Inflammatory macrophage treated with lipopolysaccharide for 4 hours (primary cell): ENCODE measurements around the gene CSNK1G3.
"Not testable (repeated sequence)": the region's sequence is repeated elsewhere in the genome, so short reads cannot be mapped to it uniquely, and the experiment has no call there.

Experiments
- DNase-seq: peaks from one replicate; pipeline ENCODE4 v3.0.0-alpha.2; 2020

CSNK1G3 gene

DNA sequence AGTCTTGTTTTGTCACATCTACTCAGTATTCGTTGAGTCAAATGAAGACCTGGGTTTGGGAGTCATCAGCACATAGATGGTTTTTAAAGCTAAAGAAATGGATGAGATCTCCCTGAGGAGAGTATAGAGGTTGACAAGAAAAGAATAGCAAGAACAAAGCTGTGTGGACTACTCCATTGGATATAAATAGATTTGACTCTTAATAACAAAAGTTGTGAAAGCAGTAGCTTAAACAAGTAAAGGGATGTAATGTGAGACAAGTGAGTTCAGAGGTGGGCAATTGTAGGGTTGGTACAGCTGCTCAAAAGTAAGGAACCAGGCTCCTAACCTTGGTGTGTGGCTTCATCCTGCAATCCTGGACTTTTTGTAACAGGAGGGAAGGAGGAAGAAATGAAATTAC is 49.3 kb downstream of the CSNK1G3 start:
- no peak for DNase-seq

DNA sequence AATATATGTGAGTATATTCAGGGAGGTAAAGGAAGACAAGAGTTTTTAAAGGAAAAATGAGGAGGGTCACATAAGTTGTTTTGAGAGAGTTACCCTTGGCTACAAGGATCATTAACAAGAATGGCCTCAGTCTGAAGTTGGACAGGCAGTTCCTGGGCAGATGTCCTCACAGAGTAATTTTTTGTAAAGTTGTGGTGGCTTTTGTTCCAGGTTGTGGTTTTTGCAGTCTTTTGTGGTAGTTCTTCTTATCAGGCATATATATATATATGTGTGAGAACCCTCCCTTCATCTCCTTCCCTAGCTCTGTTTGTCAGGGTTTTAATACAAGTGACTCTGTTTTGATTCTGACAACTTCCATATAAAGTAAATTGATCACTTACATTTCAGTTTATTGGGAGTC is 60.0 kb downstream of the CSNK1G3 start:
- DNase-seq = no peak

DNA sequence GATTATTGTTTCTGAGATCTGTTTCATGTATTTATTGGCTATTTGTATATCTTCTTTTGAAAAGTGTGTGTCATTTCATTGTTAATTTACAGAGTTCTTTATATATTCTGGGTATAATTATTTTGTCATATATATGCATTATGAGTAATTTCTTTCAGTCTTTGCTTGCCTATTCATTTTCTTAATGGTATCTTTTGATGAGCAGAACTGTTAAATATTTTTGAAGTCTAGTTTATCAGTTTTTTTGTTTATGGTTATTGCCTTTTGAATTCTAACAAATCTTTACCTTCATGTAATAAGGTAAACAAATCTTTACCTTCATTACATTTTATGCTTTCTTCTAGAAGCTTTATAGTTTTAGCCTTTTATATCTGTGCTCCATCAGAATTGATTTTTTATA is 66.4 kb downstream of the CSNK1G3 start:
- no peak for DNase-seq

DNA sequence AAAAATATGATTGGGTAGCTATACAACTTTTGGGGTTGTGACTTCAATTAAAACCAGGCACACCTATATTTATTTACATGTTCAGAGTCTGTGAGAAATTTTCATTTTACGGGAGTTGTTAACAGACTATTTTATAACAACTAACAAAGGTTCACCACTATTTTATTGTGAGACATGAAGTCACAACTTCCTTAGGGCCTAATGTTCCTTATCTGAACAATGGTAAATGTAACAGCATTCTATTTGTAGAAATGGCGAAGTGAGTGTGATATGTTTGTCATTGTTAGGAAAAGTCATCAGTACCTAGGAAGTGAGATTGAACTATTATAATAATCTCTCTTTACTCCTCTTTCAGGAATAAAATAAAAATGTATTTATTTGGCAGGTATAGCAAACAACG is 67.4 kb downstream of the CSNK1G3 start:
- no peak for DNase-seq

DNA sequence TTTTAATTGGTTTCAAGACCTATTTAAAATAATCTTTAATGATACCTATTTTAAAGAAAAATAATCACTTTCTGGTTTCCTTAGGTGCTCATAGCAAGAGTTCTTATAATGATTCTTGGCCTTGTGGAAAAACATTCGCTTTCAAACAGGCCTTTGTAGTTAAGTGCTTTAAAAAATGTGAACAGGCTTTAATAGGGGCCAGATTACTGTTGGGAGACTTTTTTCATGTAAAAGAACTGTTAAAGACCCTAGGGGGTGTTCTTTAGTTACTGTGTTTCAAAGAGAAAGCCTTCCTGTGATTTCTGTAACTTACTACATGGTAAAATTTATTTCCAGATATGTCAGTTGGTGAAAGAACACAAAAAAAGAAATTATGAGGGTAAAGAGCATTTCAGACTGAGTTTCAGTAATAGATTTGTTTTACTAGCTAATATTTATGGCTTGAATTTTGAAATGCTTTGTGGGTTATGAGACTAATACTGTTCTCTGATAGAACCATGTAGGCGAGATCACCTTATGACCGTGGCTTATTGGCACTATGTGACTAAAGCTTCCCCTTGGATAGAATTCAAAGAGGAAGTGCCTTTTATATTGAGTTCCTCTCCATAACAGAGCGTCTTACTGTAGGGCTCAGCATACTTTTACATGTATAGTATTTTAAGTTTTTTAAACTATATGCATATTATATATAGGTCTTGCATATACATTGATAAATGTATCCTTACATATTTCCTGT is 70.7 kb downstream of the CSNK1G3 start:
- DNase-seq = peak; percentile 75

DNA sequence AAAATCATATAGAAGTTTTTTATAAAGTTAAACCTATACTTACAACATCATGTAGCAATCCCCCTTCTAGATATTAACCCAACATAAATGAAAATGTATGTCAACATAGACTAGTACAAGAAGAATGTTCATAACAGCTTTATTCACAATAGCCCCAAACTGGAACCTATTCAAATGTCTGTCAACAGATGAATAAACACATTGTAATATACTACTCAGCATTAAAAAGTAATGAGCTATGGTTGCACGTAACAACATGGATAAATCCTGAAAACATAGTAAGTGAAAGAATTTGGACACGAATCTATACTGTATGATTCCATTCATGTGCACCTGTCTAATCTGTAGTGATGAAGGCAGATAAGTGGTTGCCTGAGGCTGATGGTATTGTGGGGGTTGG is 73.9 kb downstream of the CSNK1G3 start:
- no peak for DNase-seq

DNA sequence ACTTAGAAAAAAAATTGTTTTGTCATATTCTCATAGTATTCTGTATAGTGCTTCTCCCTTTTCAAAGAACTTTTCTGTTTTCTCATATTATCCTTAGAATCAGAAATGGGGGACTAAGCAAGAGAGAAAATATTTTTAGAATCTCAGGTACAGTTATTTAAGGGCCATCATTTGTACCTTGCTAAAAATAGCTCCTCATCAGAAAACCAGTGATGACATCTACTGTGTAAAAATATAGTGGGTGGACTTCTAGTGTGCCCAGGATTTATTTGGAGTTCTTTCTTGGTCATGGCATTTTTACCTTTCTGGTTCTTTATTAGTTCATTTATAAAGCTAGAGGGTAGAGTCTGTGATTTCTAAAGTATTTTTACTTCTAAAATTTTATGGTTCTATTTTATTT is 82.5 kb downstream of the CSNK1G3 start:
- DNase-seq = no peak

DNA sequence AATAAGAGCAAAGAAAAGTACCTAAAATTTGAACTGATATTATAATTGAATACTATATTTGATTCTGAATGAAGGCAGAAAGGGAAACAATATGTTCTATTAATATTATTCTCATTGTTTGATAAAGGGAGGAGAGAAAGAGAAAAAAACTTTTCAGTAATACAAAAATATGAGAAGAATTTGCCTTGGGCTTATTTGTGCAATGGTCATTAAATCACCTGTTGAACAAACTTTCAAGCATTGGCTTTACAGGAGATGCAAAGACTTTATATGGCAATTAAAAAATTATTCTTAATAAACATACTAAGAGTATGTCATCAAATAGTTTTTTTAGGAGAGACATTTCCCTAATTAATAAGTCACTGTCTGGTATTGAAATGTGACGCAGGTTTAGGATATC is 85.0 kb downstream of the CSNK1G3 start:
- no peak for DNase-seq

DNA sequence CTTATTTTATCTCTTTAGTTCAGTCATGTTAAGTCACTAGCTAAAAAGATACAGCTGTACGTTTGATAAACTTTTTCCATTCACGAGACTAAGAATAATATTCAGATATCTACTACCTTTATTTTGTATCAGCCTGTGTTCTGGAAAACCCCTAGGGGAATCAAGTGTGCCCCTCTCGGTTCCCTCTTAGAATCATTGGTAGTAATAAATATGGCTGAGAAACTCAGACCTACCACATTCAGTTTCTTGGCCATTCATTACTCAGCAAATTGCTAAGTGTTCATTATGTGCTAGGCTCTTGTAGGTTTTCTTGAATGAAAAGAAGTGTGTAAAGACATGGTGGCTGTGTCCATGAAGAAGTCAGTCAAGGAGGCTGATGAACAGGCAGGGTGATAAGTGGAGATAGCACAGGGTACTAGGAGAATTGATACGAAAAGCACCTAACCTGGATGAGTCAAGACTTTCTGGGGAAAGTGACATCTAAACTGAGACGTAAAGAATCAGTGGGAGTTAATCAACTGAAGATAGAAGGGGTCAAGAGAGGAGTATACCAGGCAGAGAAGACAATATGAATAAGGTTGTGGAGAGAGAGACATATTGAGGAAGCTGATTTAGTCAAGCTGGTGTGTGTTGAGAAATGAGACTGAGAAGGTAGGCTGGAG is 86.2 kb downstream of the CSNK1G3 start:
- no peak for DNase-seq

DNA sequence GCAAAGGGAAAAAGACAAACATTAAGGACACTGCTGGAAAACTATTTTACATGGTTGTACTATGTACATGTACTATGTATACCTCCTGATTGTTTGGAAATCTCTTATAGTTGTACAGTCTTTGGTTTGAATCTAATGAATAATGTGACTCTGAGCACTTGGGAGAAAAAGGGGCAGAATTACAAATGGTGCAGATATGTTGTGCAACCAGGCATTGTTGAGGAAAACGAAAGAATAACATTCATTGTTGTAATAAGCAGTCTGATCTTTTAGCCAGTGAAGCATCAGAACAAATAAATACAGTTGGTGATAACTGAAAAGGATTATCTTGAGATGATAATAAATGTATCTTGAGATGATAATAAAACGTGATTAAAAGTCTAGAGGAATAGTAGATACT is 87.2 kb downstream of the CSNK1G3 start:
- DNase-seq = no peak

DNA sequence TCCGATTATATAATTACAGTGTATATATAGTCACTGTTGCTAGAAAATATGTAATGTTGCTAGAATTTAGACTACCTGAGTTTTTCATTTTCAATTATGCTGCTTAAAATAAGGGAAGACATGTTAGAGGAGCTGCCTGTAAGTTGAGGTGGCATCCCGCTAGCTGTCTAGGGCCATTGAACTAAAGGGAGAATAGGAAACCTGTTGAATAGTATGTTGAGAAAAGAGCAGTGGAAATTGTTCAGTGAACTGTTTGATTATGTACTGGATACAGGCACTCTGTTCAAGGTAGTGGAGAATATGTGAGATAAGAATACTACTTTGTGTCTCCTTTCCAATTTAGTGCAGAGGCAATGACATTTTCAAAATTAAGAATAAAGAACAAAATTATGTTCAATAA is 89.6 kb downstream of the CSNK1G3 start:
- DNase-seq = no peak

DNA sequence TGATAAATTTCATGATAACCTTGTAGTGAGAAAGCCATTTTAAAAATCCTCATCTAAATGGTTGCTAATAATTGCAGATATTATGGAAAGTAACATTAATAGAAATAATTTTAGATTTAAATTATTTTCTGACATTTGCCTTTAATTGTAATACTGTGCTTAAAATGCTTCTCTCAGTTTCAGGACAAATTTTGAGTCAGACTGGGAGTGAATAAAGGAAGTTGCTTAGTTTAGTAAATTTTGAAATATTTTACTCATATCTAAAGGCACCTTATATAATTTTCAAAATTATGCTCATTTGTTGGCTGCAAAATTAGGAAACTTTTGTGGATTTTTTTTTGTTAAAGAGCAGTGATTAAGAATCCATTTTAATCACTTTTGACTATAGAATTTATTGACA is 93.8 kb downstream of the CSNK1G3 start:
- DNase-seq = peak; percentile 41

DNA sequence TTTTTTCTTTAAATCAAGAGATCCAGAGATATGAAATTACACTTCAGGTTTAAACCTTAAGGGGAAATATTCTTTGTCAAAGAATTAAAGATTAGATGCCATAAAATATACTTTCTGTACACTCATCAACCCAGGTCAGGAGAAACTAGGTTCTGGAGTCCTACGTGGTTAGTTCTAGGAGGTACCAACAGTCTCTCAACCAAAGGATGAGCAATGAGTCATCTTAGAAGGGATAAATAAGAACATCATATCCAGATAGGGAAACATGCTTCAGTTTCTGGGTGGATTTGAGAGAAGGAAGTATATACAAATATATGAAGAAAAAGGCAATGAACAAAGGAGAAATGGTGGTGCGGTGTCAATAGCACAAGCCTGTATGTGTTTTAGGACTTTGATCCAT is 98.2 kb downstream of the CSNK1G3 start:
- DNase-seq = no peak

DNA sequence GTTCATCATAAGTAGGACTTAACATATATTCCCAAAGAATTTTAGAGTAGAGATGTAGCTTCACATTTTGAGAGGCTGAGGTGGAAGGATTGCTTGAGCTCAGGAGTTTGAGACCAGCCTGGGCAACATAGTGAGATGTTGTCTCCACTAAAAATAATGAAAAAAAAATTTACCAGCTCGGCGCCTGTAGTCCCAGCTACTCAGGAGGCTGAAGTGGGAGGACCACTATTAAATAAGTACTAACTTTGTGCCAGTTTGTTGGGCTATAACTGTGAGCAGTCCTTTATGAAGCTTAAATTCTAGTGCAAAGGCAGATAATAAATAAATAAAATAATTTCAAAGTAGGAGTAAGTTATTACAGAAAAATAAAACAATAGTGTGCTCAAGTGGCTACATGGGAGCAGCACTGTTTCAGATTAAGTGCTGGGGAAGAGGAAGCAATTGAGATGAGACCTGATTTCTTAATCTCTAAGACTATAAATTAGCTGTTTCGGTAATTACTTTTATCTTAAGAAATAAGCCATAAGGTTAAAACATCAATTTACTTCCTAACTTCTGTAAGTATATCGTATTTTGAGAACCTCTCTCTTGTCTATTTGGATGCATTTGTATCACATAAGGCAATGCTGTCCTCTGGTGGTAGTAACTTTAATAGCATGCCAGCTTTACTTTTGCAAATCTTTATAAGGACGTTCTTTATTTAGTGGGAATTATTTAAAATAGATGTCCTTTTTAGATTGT is 98.9 kb downstream of the CSNK1G3 start:
- peak; percentile 51 for DNase-seq

DNA sequence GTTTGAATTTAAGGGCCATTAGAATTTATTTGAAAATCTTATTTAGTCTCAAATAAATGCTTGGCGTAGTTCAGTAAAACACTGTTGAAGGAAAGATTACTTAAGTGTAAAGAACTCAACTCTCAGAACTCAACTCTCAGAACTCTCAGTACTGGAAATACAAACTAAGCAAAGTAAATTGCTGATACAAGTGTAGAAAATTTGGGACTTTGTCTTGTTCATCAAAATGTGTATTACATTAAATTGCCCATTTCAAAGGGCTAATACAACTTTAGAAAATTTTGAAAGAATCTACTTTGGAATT is 99.4 kb downstream of the CSNK1G3 start:
- DNase-seq = no peak

DNA sequence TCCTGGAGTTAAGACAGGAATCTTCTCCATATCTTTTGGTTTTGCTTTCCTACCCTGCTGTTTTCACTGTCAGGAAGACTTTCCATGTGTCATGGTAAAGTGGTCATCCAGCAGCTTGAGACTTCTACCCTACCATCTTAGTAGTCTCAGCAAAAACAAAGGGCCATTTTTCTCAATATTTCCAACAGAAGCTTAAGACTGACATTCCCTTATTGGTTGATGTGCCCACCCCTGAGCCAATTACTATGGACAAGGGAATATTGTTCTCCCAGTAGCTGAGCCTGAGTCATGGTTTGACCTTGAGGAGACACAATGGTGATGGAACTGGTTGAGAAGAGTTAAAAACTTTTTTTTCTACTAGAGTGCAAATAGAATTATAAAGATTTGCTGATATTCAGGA is 105.6 kb downstream of the CSNK1G3 start:
- no peak for DNase-seq

DNA sequence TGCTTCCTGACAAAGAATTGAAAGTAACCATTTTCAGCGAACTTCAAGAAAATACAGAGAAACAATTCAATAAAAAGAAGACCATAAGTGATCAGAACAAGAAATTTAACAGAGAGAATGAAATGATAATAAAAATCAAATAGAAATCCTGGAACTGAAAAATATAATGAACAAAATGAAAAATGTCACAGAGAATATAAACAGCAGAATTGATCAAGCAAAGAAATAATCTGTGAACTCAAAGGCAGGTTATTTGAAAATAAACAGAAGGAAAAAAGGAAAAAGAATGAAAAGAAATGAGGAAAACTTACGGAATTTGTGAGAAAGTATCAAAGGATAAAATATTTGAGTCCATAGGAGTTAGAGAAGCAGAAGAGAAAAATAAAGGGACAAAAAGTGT is 114.1 kb downstream of the CSNK1G3 start:
- no peak for DNase-seq

DNA sequence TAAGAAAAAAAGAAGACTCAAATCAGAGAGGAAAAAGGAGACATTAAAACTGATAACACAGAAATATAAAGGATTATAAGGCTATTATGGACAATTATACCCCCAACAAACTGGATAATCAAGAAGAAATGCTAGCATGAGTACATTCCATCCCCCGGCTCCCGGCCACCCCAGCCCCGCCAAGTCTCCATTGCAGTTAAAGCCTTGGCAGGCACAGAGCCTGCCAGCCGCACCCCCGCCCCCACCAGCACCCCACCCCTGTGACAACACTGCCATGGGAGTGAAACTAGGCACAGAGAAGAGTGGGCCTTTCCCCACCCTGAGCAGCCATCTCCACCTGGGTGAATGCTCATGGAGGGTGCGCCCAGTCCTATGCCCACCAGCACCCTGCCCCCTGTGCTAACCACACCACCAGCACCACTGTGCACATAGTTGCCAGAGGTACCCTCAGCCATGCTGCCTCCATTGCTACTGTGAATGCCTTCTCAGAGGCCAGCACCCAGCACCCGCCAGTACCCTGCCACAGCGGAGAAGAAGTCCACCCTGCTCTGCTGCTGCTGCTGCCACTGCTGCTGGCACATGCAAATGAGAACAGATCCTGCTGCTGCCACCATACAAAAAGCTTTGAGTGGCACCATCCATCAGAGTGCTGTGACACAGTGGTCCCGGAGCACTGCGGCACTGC is 117.0 kb downstream of the CSNK1G3 start:
- DNase-seq = no peak

DNA sequence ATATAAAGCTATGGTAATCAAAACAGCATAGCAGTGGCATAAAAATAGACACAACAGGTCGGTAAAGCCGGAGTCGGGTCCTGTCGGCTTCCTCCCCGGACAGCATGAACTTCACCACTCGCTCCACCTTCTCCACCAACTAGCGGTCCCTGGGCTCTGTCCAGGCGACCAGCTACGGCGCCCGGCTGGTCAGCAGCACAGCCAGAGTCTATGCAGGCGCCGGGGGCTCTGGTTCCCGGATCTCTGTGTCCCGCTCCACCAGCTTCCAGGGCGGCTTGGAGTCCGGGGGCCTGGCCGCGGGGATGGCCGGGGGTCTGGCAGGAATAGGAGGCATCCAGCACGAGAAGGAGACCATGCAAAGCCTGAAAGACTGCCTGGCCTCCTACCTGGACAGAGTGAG is 124.0 kb downstream of the CSNK1G3 start:
- no peak for DNase-seq

DNA sequence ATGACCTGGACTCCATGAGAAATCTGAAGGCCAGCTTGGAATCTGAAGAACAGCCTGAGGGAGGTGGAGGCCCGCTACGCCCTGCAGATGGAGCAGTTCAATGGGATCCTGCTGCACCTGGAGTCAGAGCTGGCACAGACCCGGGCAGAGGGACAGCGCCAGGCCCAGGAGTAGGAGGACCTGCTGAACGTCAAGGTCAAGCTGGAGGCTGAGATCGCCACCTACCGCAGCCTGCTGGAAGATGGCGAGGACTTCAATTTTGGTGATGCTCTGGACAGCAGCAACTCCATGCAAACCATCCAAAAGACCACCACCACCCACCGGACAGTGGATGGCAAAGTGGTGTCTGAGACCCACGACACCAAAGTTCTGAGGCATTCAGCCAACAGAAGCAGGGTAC is 125.1 kb downstream of the CSNK1G3 start:
- not testable (repeated sequence) for DNase-seq

DNA sequence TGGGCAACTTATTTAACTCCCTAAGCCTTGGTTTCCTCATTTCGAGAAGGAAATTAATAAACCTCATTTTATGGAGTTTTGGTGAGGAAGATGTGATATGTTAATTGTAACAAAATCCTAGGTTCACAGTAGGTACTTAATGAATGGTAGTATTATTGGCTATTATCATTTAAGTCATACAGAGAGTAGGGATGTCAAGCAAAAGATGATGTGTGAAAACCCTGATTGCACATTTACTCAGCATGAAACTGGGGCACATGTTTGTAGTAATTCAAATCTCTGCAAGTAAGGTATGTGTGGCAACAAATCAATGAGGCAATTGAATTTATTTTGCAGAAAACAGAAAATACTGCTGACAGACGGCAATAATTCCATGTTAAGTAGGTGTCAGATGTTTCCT is 127.3 kb downstream of the CSNK1G3 start:
- no peak for DNase-seq

DNA sequence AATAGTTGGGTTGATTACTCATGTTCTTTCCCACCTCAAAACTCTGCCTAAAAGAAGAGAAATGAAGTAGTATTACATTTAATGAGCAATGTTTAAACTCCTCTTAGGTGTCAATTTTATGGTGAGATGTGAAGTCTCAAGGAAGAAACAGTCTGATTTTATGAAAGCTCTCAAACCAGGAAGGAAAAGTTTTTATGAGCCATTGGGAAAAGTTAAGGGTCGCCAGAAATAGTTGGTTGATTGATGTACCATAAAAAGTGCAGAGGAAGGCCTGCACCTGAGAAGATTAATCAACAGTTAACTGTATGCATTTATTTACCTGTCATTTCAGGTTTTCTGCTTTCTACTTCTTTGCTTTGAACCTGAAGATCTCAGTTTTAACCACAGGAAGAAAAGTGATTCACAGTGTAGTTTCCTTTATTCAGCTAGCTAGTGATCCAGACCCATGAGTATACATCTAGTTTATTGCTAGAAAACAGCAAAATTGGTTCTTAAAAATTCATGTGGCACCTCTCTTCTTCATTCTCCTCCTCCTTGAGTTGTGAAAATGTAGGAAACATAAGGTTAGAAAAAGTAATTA is 133.1 kb downstream of the CSNK1G3 start:
- no peak for DNase-seq

DNA sequence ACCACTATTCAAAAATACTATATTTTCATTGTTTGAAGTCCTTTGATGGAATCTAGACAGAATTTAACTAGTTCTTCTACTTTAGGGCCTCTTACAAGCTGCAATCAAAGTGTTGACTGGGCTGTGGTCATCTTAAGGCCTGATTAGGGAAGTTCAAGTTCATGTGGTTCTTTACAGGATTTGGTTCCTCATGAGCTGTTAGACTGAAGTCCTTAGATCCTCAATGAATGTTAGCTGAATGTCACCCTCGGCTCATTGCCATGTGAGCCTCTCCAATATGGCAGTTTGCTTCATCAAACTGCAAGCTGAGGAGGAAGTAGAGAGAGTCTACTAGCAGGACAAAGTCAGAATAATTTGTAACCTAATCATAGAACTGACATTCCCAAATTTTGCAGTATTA is 135.1 kb downstream of the CSNK1G3 start:
- peak; percentile 53 for DNase-seq
